A673 (cell line): ENCODE measurements around the gene DNAJB13. TPM values are rescaled to one million over a fixed set of nuclear protein-coding genes. Genes with fewer than 3 reads are reported as not detected.
"Not testable (repeated sequence)": the region's sequence is repeated elsewhere in the genome, so short reads cannot be mapped to it uniquely, and the experiment has no call there.

Source experiments
- BruUV-seq: library from RNA; stranded (reverse); fragments of 400-500 nt; replicated peaks from 2 replicates; lab custom pipeline; 2021; lab: Mats Ljungman, UMichigan
- CTCF ChIA-PET: fragments of 300-600 bp; sonication (Branson Sonifier 250); formaldehyde crosslinking; loops from one replicate; lab custom pipeline; 2022; ENCODE audit warnings: antibody characterized with exemption; lab: Charles Lee
- POLR2A ChIA-PET: fragments of 300-600 bp; sonication (Branson Sonifier 250); formaldehyde crosslinking; loops from one replicate; lab custom pipeline; 2022; ENCODE audit warnings: antibody characterized with exemption; ENCODE audit not compliant: low non-redundant PET; lab: Charles Lee
- DNase-seq: peaks from one replicate; pipeline ENCODE4 v3.0.0-alpha.2; 2015; ENCODE audit warnings: low spot score
- H3K27ac ChIP-seq: fragments of 200-600 bp; sonication (generic); 2 replicates; pipeline ENCODE4 v1.5.1; 2016; ENCODE audit warnings: mixed run types, low read depth, mild to moderate bottlenecking, mixed read lengths, antibody characterized with exemption, low read length; ENCODE audit not compliant: poor library complexity, severe bottlenecking
- H3K27me3 ChIP-seq: fragments of 200-600 bp; sonication (generic); replicated peaks from 2 replicates; pipeline ENCODE4 v1.6.1; 2017; ENCODE audit warnings: mixed run types, low read depth, mild to moderate bottlenecking, mixed read lengths, antibody characterized with exemption, low read length; ENCODE audit not compliant: insufficient read depth, poor library complexity
- H3K36me3 ChIP-seq: fragments of 200-600 bp; sonication (generic); 2 replicates; pipeline ENCODE4 v1.6.1; 2016; ENCODE audit warnings: mixed run types, mild to moderate bottlenecking, mixed read lengths, antibody characterized with exemption, low read length; ENCODE audit not compliant: insufficient read depth, poor library complexity, severe bottlenecking
- H3K4me1 ChIP-seq: fragments of 200-600 bp; sonication (generic); 2 replicates; pipeline ENCODE4 v1.6.1; 2017; ENCODE audit warnings: mixed run types, mild to moderate bottlenecking, mixed read lengths, antibody characterized with exemption, low read length; ENCODE audit not compliant: insufficient read depth, poor library complexity, severe bottlenecking
- H3K4me3 ChIP-seq: fragments of 200-600 bp; sonication (generic); 2 replicates; pipeline ENCODE4 v1.5.1; 2016; ENCODE audit warnings: low read depth, mixed run types, mild to moderate bottlenecking, mixed read lengths, low read length; ENCODE audit not compliant: poor library complexity, severe bottlenecking
- H3K9me3 ChIP-seq: fragments of 200-600 bp; sonication (generic); 2 replicates; pipeline ENCODE4 v1.6.1; 2016; ENCODE audit warnings: mixed run types, low read depth, mild to moderate bottlenecking, mixed read lengths, antibody characterized with exemption, low read length; ENCODE audit not compliant: poor library complexity, severe bottlenecking
- EZH2 ChIP-seq: fragments of 200-600 bp; sonication (generic); IDR thresholded peaks from 2 replicates; pipeline ENCODE4 v1.6.1; 2017; ENCODE audit warnings: borderline replicate concordance, low read depth, mild to moderate bottlenecking, mixed read lengths, antibody characterized with exemption, low read length; ENCODE audit not compliant: poor library complexity, severe bottlenecking
- intact Hi-C: fragments of 100-400 bp; cut with micrococcal nuclease; formaldehyde crosslinking; loops from one replicate; pipeline ENCODE4 v1.10.0; 2022; ENCODE audit not compliant: unreplicated experiment
- total RNA-seq: library from RNA; stranded (reverse); gene quantifications from 2 replicates; pipeline ENCODE4 v1.2.3, GENCODE V29; 2021
- TF ChIP-seq, protein P1 (sequence below): fragments of 300-800, 200-600 bp; sonication (generic); conservative IDR thresholded peaks from 2 replicates; pipeline ENCODE4 v1.5.1; 2017; ENCODE audit warnings: low read depth, mild to moderate bottlenecking, antibody characterized with exemption, low read length, moderate library complexity, mixed read lengths

Gene DNAJB13
- total RNA-seq, 1 experiment from 2014 or later: 0.41 TPM

DNA sequence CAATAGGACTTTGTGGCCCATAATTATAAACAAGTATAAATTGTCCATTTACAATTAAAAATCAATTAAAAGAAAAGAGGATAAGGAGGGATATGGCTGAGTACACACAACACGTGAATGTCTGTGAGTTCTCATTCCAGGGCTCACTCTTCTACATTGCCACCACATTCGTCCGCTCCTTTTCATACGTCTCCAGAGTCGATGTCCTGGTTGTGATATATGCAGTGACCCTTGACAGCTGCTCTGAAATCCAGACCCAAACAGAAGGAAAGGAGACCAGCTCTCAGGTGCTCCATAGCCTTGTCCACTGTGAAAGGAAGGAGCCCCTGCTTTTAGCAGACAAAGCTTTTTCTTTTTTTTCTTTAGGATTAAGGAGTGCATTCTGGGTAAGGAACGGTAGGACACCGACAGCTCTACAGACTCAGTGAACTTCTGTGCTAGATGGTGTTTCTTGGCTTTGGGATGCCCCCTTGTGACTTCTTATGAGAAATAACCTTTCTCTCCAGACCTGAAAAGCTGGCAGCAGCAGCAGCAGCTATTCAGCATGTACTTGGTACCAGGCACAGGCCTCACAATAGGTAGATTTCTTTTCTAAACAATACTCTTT lies 19.7 kb upstream of the DNAJB13 start:
- ChIA-PET POLR2A (no interaction called here), CTCF (interaction anchor here (0.6 to 1.5 kb wide), 6 partner anchors 13 to 580 kb away, joined by 4 to 39 read pairs (median 6); partner anchors contain the start of gene RAB6A)
- Histone ChIP-seq H3K36me3 (peaks cover 18% of the 10 kb centered on the region), H3K27me3 (no peaks in the 10 kb centered on the region), H3K9me3 (no peaks in the 10 kb centered on the region), H3K4me1 (peaks cover 5% of the 10 kb centered on the region), H3K27ac (no peak overlapping the region), H3K4me3 (no peak overlapping the region)
- no TSS peak for BruUV-seq
- TF ChIP-seq EZH2: no peak
- TF ChIP-seq, protein P1, sequence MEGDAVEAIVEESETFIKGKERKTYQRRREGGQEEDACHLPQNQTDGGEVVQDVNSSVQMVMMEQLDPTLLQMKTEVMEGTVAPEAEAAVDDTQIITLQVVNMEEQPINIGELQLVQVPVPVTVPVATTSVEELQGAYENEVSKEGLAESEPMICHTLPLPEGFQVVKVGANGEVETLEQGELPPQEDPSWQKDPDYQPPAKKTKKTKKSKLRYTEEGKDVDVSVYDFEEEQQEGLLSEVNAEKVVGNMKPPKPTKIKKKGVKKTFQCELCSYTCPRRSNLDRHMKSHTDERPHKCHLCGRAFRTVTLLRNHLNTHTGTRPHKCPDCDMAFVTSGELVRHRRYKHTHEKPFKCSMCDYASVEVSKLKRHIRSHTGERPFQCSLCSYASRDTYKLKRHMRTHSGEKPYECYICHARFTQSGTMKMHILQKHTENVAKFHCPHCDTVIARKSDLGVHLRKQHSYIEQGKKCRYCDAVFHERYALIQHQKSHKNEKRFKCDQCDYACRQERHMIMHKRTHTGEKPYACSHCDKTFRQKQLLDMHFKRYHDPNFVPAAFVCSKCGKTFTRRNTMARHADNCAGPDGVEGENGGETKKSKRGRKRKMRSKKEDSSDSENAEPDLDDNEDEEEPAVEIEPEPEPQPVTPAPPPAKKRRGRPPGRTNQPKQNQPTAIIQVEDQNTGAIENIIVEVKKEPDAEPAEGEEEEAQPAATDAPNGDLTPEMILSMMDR: peak; percentile 74
- DNase-seq: peak; percentile 90
- intact Hi-C loops: loop anchor here (1.0 to 10.0 kb wide), 3 partner anchors 266 to 529 kb away; no protein-coding TSS in a partner anchor

DNA sequence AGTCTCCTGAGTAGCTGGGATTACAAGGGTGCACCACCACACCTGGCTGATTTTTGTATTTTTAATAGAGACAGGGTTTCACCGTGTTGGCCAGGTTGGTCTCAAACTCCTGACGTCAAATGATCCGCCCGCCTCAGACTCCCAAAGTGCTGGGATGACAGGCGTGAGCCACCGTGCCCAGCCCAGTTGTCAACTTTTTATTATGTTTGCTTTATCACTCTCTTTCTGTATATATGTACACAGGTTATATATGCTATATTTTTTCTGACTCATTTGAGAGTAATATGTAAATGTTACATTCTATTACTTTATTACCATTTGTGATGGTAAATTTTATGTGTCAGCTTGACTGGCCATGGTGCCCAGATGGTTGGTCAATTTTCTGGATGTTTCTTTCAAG lies 18.9 kb upstream of the DNAJB13 start:
- Histone ChIP-seq H3K36me3 (peaks cover 12% of the 10 kb centered on the region), H3K27ac (no peak overlapping the region), H3K27me3 (no peaks in the 10 kb centered on the region), H3K4me3 (no peak overlapping the region), H3K9me3 (no peaks in the 10 kb centered on the region), H3K4me1 (peaks cover 5% of the 10 kb centered on the region)
- DNase-seq: no peak
- POLR2A ChIA-PET: no interaction called here
- CTCF ChIA-PET: interaction anchor here (0.6 to 1.5 kb wide), 7 partner anchors 171 to 582 kb away, joined by 3 to 39 read pairs (median 5); partner anchors contain the start of gene RAB6A
- intact Hi-C loops: loop anchor here (1.0 to 10.0 kb wide), 3 partner anchors 267 to 530 kb away; no protein-coding TSS in a partner anchor
- no peak for TF ChIP-seq EZH2
- TF ChIP-seq, protein P1: no peak
- BruUV-seq: no TSS peak

DNA sequence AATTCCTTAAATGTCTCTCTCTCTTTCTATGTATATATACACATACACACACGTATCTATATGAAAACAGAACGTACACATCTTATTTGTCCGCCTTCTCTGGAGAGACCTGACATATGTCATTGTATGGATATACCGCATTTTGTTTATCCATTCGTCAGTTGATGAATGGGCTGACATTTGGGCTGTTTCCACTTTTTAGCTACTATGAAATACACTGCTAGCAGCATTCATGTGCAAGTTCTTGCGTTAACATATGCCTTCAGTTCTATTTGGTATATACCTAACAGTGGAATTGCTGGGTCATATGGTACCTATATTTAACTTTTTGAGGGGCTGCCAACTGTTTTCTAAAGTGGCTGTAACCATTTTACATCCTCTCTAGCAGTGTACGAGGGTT lies 18.0 kb upstream of the DNAJB13 start:
- Histone ChIP-seq H3K27me3 (no peaks in the 10 kb centered on the region), H3K27ac (no peak overlapping the region), H3K4me3 (no peak overlapping the region), H3K36me3 (peaks cover 6% of the 10 kb centered on the region), H3K4me1 (peaks cover 5% of the 10 kb centered on the region), H3K9me3 (no peaks in the 10 kb centered on the region)
- no TSS peak for BruUV-seq
- ChIA-PET CTCF (interaction anchor here (0.7 kb wide), 1 partner anchor 319 kb away, joined by 3 read pairs; no protein-coding TSS in a partner anchor), POLR2A (no interaction called here)
- no peak for DNase-seq
- intact Hi-C loops: loop anchor here (5.0 to 10.0 kb wide), 2 partner anchors 268 to 530 kb away; no protein-coding TSS in a partner anchor
- TF ChIP-seq, protein P1: no peak
- no peak for TF ChIP-seq EZH2

DNA sequence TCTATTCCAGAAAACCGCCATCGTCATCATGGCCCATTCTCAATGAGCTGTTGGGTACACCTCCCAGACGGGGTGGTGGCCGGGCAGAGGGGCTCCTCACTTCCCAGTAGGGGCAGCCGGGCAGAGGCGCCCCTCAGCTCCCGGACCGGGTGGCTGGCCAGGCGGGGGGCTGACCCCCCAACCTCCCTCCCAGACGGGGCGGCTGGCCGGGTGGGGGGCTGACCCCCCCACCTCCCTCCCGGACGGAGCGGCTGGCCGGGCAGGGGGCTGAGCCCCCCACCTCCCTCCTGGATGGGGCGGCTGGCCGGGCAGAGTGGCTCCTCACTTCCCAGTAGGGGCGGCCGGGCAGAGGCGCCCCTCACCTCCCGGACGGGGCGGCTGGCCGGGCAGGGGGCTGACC lies 14.8 kb upstream of the DNAJB13 start:
- H3K4me3 ChIP-seq, POLR2A ChIA-PET, BruUV-seq, H3K9me3 ChIP-seq, H3K36me3 ChIP-seq, DNase-seq, H3K4me1 ChIP-seq, H3K27me3 ChIP-seq, CTCF ChIA-PET, H3K27ac ChIP-seq: not testable (repeated sequence)
- intact Hi-C loops: loop anchor here (10.0 kb wide), 1 partner anchor 271 kb away; no protein-coding TSS in a partner anchor
